Adrenal gland (tissue), 12 donors: ENCODE data around the gene ANO2. TPM values are rescaled to one million over a fixed set of nuclear protein-coding genes. Genes with fewer than 3 reads are reported as not detected.

Experiments used
- DNase-seq, 7 donors: peaks; one replicate each; pipeline ENCODE4 v3.0.0-alpha.2; 2019 to 2020
- H3K27ac ChIP-seq, 5 donors: fragments of 200-600 bp; sonication (generic) in 4 of 5; 1 replicate in 3 of 5; 2 replicates in 2 of 5; pipeline versions ENCODE4 v1.5.1 to v1.8.0; 2016 to 2020; ENCODE audit warnings: mild to moderate bottlenecking in 1 of 5
- H3K27me3 ChIP-seq: fragments of 200-600 bp; 2 replicates; pipeline ENCODE4 v1.8.0; 2021
- H3K36me3 ChIP-seq, 2 donors: fragments of 200-600 bp; replicated peaks in 1 of 2; 1 replicate in 1 of 2; 2 replicates in 1 of 2; pipeline versions ENCODE4 v1.5.1 to v1.8.0; 2018 to 2022
- H3K4me1 ChIP-seq, 2 donors: fragments of 200-600 bp; replicated peaks in 1 of 2; 1 replicate in 1 of 2; 2 replicates in 1 of 2; pipeline versions ENCODE4 v1.5.1 to v1.8.0; 2018 to 2021
- H3K4me3 ChIP-seq, 4 donors: fragments of 200-600 bp; sonication (generic) in 3 of 4; one replicate each; pipeline ENCODE4 v1.5.1; 2016 to 2018
- H3K9me3 ChIP-seq, 3 donors: fragments of 200-600 bp; sonication (generic) in 1 of 3; replicated peaks in 1 of 3; 1 replicate in 2 of 3; 2 replicates in 1 of 3; pipeline versions ENCODE4 v1.5.1 to v1.8.0; 2016 to 2021
- POLR2A ChIP-seq, 2 donors: fragments of 450-650 bp; IDR thresholded peaks; one replicate each; pipeline ENCODE4 v1.6.1; 2017; ENCODE audit warnings: antibody characterized with exemption in 2 of 2, mild to moderate bottlenecking in 2 of 2, moderate library complexity in 1 of 2
- WGBS, 4 donors: extraction: QIAGEN DNeasy Blood & Tissue Kit in 2 of 4; methylation state at CpG; one replicate each; pipeline versions ENCODE4 v1.1.5 to v1.1.7; 2013 to 2017; 5-methylcytosine and 5-hydroxymethylcytosine counted together
- intact Hi-C, 2 donors: fragments of 100-400 bp; cut with DNase I; formaldehyde crosslinking; loops; one replicate each; pipeline versions ENCODE4 v1.14.1 to v1.15.0; 2022 to 2023
- polyA plus RNA-seq, 3 donors: library from polyadenylated mRNA; stranded (reverse); fragments of 200-250 nt in 2 of 3; fragments of 350-450 nt in 1 of 3; fragmentation: Illumina TruSeq in 1 of 3; extraction: RNeasy Lipid Tissue Mini Kit (QIAGEN cat#74804) in 1 of 3; gene quantifications; one replicate each; pipeline ENCODE4 v1.2.3, GENCODE V29; 2013 to 2014
- total RNA-seq, 9 donors: library from RNA; depleted of rRNA in 4 of 9; stranded (reverse); fragments of >200 nt in 4 of 9; fragments of 120-200 nt in 1 of 9; fragmentation: NEBNext Ultra II Directional in 1 of 9; extraction: Animal tissue kit (Norgen Biotek cat#: 25700) in 1 of 9; gene quantifications; one replicate each; pipeline versions ENCODE4 v1.1.0 to v1.2.4, GENCODE V29; 2013 to 2023
- TF ChIP-seq, protein P1 (sequence below), 6 experiments: fragments of 450-650 bp in 4 of 6; fragments of 200-600 bp in 2 of 6; sonication (generic) in 1 of 6; IDR thresholded peaks; 1 replicate in 5 of 6; 2 replicates in 1 of 6; pipeline versions ENCODE4 v1.5.1 to v1.8.0; 2016 to 2021; ENCODE audit warnings: antibody characterized with exemption in 6 of 6, mild to moderate bottlenecking in 2 of 6, moderate library complexity in 1 of 6
- donor health status: healthy with polysubstance abuse.
- donor health status: Bipolar disorder and iron deficiency.
- donor health status: DM: yes; HTN: yes; CAD: no.
- donor health status: DM: no; HTN: no; CAD: no.
- donor health status: DM: no; HTN: no; CAD: no.
- donor health status: DM: yes; HTN: yes; CAD: no.

ANO2 gene
- total and polyA plus RNA-seq, 12 donors = 0.17 to 1.8 (median 0.88) TPM; not detected in 1

DNA sequence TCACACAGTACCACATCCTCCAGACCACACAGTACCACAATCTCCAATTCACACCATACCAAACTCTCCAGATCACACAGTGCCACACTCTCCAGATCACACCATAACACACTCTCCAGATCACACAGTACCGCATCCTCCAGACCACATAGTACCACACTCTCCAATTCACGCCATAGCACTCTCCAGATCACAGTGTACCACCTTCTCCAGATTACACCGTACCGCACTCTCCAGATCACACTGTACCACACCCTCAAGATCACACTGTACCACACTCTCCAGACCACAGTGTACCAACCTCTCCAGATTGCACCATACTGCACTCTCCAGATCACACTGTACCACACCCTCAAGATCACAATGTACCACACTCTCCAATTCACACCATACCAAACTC, 328.2 kb downstream of the ANO2 start:
- H3K9me3 ChIP-seq = no peaks in the 10 kb centered on the region
- 87 to 95% (median 93%) methylated on average over 4 of the region's 4 CpGs for WGBS, 4 donors
- H3K36me3 ChIP-seq = no peaks in the 10 kb centered on the region
- no peak overlapping the region for H3K27ac ChIP-seq
- H3K4me1 ChIP-seq = no peaks in the 10 kb centered on the region
- H3K27me3 ChIP-seq = no peaks in the 10 kb centered on the region
- TF ChIP-seq POLR2A (IDR thresholded peaks at IDR 0.05) = no peak
- TF ChIP-seq, protein P1, sequence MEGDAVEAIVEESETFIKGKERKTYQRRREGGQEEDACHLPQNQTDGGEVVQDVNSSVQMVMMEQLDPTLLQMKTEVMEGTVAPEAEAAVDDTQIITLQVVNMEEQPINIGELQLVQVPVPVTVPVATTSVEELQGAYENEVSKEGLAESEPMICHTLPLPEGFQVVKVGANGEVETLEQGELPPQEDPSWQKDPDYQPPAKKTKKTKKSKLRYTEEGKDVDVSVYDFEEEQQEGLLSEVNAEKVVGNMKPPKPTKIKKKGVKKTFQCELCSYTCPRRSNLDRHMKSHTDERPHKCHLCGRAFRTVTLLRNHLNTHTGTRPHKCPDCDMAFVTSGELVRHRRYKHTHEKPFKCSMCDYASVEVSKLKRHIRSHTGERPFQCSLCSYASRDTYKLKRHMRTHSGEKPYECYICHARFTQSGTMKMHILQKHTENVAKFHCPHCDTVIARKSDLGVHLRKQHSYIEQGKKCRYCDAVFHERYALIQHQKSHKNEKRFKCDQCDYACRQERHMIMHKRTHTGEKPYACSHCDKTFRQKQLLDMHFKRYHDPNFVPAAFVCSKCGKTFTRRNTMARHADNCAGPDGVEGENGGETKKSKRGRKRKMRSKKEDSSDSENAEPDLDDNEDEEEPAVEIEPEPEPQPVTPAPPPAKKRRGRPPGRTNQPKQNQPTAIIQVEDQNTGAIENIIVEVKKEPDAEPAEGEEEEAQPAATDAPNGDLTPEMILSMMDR (IDR thresholded peaks at IDR 0.05) = no peak
- intact Hi-C loops = no loop called here
- H3K4me3 ChIP-seq = no peak overlapping the region
- DNase-seq = no peak

DNA sequence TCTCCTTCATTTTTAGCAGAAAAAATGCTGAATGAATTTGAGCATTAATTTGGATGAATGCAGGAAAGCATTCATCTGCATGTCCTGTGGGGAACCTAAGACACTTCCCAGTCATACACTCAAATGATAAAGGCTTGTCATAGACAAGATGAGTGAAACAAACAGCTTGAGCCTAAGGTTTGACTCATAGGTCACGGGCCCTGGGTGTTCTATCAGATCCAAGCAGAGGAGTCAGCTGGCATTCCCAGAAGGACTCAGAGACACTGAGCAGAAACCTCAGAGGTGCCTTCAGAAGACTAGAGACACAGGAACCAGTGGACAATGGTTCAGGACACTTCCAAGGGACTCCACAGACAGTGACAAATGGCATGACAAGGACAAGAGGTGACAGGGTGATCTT, 329.3 kb downstream of the ANO2 start:
- no peak for DNase-seq
- intact Hi-C loops = no loop called here
- no peaks in the 10 kb centered on the region for H3K27me3 ChIP-seq
- H3K4me3 ChIP-seq = no peak overlapping the region
- H3K9me3 ChIP-seq = no peaks in the 10 kb centered on the region
- WGBS, 4 donors = 50 to 81% (median 72%) methylated on average over 1 of the region's 1 CpG
- no peaks in the 10 kb centered on the region for H3K4me1 ChIP-seq
- H3K36me3 ChIP-seq = no peaks in the 10 kb centered on the region
- TF ChIP-seq, protein P1 (IDR thresholded peaks at IDR 0.05) = no peak
- no peak for TF ChIP-seq POLR2A (IDR thresholded peaks at IDR 0.05)
- H3K27ac ChIP-seq = no peak overlapping the region

DNA sequence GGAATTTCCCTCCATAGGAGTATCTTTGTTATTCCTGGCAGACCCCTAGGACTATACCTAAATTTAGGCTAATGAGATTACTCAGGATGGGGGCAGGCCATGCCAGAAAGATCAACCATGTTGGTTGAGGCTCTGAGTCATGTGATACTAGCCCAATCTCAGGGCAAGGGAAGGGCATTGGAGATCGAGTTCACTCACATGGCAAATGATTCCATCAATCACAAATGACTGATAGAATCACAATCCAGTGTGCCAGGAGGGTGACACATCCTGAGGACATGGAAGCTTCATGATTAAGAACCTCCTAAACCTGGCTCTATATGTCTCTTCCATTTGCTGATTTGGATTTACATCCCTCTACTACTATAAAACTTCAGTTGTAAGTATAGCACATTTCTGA, 330.8 kb downstream of the ANO2 start:
- H3K36me3 ChIP-seq = no peaks in the 10 kb centered on the region
- H3K27me3 ChIP-seq = no peaks in the 10 kb centered on the region
- intact Hi-C loops = no loop called here
- no peak overlapping the region for H3K4me3 ChIP-seq
- H3K9me3 ChIP-seq = no peaks in the 10 kb centered on the region
- no peak for DNase-seq
- 40 to 73% (median 61%) methylated on average over 1 of the region's 1 CpG for WGBS, 4 donors
- H3K4me1 ChIP-seq = no peaks in the 10 kb centered on the region
- H3K27ac ChIP-seq = no peak overlapping the region
- TF ChIP-seq POLR2A (IDR thresholded peaks at IDR 0.05) = no peak
- TF ChIP-seq, protein P1 (IDR thresholded peaks at IDR 0.05) = no peak

DNA sequence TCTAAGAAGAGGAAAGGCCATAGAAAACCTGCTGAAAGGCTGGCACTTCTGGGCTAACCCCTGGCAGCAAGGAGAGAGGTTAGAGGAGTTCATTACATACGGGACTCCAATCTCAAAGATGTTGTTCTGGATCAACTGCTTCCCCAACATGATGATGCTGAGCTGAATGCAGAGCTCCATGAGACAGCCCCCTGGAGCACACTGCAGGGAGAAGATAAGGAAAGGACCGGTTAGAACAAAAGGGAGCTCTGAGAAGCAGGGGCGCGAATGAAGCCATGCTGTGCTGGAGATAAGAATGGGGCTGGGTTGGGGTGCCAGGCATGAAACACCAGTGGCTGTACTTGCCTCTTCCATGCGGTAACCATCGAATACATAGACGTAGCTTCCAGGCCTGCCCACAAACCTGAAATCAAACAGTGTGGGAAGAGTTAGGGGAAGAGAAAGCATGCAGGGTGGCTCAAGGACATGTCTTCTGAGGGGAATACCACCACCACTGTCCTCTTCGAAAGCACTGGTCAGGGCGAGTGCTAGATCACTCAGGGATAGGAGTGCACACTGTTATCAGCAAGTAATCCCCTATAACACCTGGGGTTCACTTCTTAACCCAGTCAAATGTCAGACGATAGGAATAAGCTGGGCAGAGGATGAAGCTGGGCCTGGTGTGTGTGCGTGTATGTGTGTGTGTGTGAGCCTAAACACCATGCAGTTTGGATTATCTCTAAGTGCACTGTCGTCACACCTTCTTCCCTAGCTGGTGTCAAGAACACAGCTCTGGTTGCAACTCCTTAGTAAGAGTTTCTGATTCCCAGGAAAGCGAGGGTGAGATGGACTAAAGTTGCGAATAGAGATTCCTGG, 332.3 kb downstream of the ANO2 start:
- WGBS, 4 donors = 75 to 88% (median 82%) methylated on average over 13 to 14 of the region's 14 CpGs
- no peaks in the 10 kb centered on the region for H3K27me3 ChIP-seq
- no peaks in the 10 kb centered on the region for H3K9me3 ChIP-seq
- no peak overlapping the region for H3K4me3 ChIP-seq
- H3K4me1 ChIP-seq = no peaks in the 10 kb centered on the region
- no peaks in the 10 kb centered on the region for H3K36me3 ChIP-seq
- H3K27ac ChIP-seq = no peak overlapping the region
- no peak for DNase-seq
- intact Hi-C loops = no loop called here
- TF ChIP-seq, protein P1 (IDR thresholded peaks at IDR 0.05) = no peak
- TF ChIP-seq POLR2A (IDR thresholded peaks at IDR 0.05) = no peak
